ENCODE data around the gene SYPL2. TPM values are rescaled to one million over a fixed set of nuclear protein-coding genes. Genes with fewer than 3 reads are reported as not detected.

The SYPL2 gene
- total RNA-seq, 2 experiments from 2014 or later = not detected

DNA sequence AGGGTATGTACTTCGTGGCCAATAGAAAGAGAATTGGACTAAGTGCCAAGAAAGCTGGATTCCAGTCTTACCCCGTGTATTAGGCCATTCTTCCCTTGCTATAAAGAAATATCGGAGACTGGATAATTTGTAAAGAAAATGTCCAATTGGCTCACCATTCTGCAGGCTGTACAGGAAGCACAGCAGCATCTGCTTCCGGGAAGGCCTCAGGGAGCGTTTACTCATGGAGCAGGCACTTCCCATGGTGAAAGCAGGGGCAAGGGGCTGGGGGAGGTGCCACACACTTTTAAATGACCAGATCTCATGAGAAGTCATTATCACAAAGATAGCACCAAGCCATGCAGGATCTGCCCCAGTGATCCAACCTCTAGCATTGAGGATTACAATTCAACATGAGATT, 51.0 kb downstream of the SYPL2 start:
- POLR2A ChIA-PET = no interaction called here
- intact Hi-C loops (cut with micrococcal nuclease) = no loop called here

GRCh38 chr1:109521002-109521951, 54.9 kb downstream of the SYPL2 start:
- H3K9me3 Mint-ChIP-seq = no peaks in the 10 kb centered on the region
- TF ChIP-seq CTCF (IDR thresholded peaks at IDR 0.05) = no peak
- no peak overlapping the region for H3K4me3 Mint-ChIP-seq
- ATAC-seq (no peak), DNase-seq (no peak)
- H3K27me3 Mint-ChIP-seq = no peaks in the 10 kb centered on the region
- H3K36me3 Mint-ChIP-seq (ENCODE audit: low read depth) = no peaks in the 10 kb centered on the region
- intact Hi-C loops (cut with micrococcal nuclease) = no loop called here
- H3K27ac Mint-ChIP-seq = no peak overlapping the region
- CTCF ChIA-PET = interaction anchor here (0.9 to 40.7 kb wide), 4 partner anchors 11 to 257 kb away, joined by 3 to 1390 read pairs (median 706); partner anchors contain the start of genes AMIGO1, ATXN7L2, CYB561D1 and GPR61
- H3K4me1 Mint-ChIP-seq (ENCODE audit: low read depth) = no peaks in the 10 kb centered on the region
- POLR2A ChIA-PET = interaction anchor here (1.3 kb wide), 1 partner anchor 11 kb away, joined by 4 read pairs; no protein-coding TSS in a partner anchor

More for the DNA sequence above, 51.0 kb downstream of the SYPL2 start:
- Mint-ChIP-seq H3K27me3 (no peaks in the 10 kb centered on the region), H3K4me1 (ENCODE audit: low read depth) (peaks cover 2% of the 10 kb centered on the region), H3K36me3 (ENCODE audit: low read depth) (no peaks in the 10 kb centered on the region), H3K9me3 (no peaks in the 10 kb centered on the region), H3K4me3 (no peak overlapping the region), H3K27ac (no peak overlapping the region)
- DNase-seq (no peak), ATAC-seq (no peak)
- CTCF ChIA-PET = interaction anchor here (1.9 to 40.7 kb wide), 3 partner anchors 15 to 123 kb away, joined by 7 to 1390 read pairs (median 10); partner anchors contain the start of gene GPR61
- TF ChIP-seq CTCF (IDR thresholded peaks at IDR 0.05) = no peak

DNA sequence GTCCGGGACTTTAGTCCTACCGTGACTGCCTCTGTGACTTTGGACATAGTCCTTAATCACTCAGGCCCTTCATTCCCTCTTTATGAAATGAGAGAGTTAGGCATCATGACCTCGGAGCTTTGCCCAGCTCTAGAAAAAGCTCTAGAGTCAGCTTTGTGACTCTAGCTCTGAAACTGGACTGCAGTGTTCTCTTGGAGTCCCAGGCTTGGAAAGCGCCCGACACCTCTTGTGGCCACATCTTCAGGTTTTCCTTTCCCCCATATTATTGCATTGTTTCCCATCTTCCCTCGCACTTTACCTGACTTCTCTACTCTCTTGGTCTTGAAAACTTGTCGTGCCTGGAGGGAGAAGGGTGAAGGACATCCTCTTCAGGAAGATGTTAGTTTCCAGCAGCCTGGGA, 55.7 kb downstream of the SYPL2 start:
- no peaks in the 10 kb centered on the region for H3K36me3 Mint-ChIP-seq (ENCODE audit: low read depth)
- CTCF ChIA-PET = interaction anchor here (3.8 to 21.7 kb wide), 2 partner anchors 10 to 21 kb away, joined by 22 to 1390 read pairs; partner anchors contain the start of genes AMIGO1, ATXN7L2 and CYB561D1
- no peaks in the 10 kb centered on the region for H3K9me3 Mint-ChIP-seq
- H3K27me3 Mint-ChIP-seq = no peaks in the 10 kb centered on the region
- no peak overlapping the region for H3K27ac Mint-ChIP-seq
- H3K4me3 Mint-ChIP-seq = no peak overlapping the region
- H3K4me1 Mint-ChIP-seq (ENCODE audit: low read depth) = no peaks in the 10 kb centered on the region
- ATAC-seq (no peak), DNase-seq (no peak)
- POLR2A ChIA-PET = no interaction called here
- intact Hi-C loops (cut with micrococcal nuclease) = no loop called here
- TF ChIP-seq CTCF (IDR thresholded peaks at IDR 0.05) = no peak

- no peak overlapping the region for H3K4me3 Mint-ChIP-seq
- POLR2A ChIA-PET = no interaction called here
- H3K4me1 Mint-ChIP-seq (ENCODE audit: low read depth) = no peaks in the 10 kb centered on the region
- TF ChIP-seq CTCF (IDR thresholded peaks at IDR 0.05) = no peak
- intact Hi-C loops (cut with micrococcal nuclease) = no loop called here
- DNase-seq (no peak), ATAC-seq (no peak)
- no peaks in the 10 kb centered on the region for H3K9me3 Mint-ChIP-seq
- CTCF ChIA-PET = interaction anchor here (1.3 to 21.7 kb wide), 3 partner anchors 8 to 125 kb away, joined by 4 to 1390 read pairs (median 22); partner anchors contain the start of genes AMIGO1, ATXN7L2 and CYB561D1
- H3K36me3 Mint-ChIP-seq (ENCODE audit: low read depth) = no peaks in the 10 kb centered on the region
- no peak overlapping the region for H3K27ac Mint-ChIP-seq
- H3K27me3 Mint-ChIP-seq = no peaks in the 10 kb centered on the region
Observed at GRCh38 chr1:109523706-109524105, 57.4 kb downstream of the SYPL2 start.
